NCI-H524 treated with DMSO at 0.1 percent for 48 hours (cell line): ENCODE results near the gene CFAP46.

Experiments used
- DNase-seq: peaks from one replicate; lab custom pipeline; 2025; lab: John Stamatoyannopoulos, UW

Gene CFAP46

GRCh38 chr10:132770061-132771021 lies 172.0 kb downstream of the CFAP46 start:
- DNase-seq = no peak

- DNase-seq = no peak
These were observed 173.8 kb downstream of the CFAP46 start for GRCh38 chr10:132768346-132769248.

- DNase-seq = no peak
These were observed 176.1 kb downstream of the CFAP46 start for GRCh38 chr10:132766291-132766690.

GRCh38 chr10:132765435-132765834 lies 176.9 kb downstream of the CFAP46 start:
- no peak for DNase-seq

GRCh38 chr10:132764108-132764507 lies 178.3 kb downstream of the CFAP46 start:
- DNase-seq = no peak

GRCh38 chr10:132763545-132763944 lies 178.8 kb downstream of the CFAP46 start:
- DNase-seq = no peak

GRCh38 chr10:132762267-132762666 lies 180.1 kb downstream of the CFAP46 start:
- no peak for DNase-seq

GRCh38 chr10:132761395-132762060 lies 180.8 kb downstream of the CFAP46 start:
- no peak for DNase-seq

- DNase-seq = no peak
These were observed 183.5 kb downstream of the CFAP46 start for GRCh38 chr10:132758865-132759264.
